GM18858 (cell line): ENCODE measurements around the gene TAS1R1.

Experiments
- ATAC-seq: cut with Tn5 transposase; IDR thresholded peaks from one replicate; pipeline ENCODE4 v1.9.1; 2021; ENCODE audit not compliant: unreplicated experiment

Gene TAS1R1

DNA sequence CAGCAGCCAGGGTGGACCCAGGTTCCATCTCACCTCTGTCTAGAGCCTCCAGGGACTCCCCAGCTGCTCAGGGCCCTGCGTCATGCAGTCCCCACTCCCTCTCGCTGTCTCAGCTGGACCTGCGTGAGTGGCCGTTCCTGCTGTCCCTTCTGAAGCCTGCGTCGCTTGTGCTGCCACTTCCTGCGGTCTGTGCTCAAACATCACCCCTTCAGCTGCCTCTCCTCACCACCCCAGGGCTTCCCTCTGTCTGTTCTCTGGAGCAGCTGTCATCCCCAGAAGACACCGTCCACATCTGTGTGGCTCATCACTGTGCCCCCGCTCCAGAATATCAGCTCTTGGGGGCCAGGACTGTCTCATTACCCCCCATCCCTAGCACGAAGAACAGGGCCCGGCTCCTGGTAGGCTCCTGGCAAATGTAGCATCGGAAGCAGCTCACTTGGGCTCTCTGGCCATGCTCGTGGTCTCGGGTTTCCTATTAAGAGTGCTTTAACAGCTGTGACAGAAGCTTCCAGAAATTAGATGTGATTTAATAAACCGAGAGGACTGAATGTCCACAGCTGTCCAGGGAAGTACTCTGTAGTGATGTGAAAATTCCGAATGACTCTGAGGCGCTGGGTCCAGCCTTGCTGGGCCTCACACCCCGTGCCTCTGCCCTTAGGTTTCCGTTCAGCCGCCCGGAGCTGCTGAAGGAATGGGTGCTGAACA, 72.9 kb downstream of the TAS1R1 start:
- no peak for ATAC-seq

DNA sequence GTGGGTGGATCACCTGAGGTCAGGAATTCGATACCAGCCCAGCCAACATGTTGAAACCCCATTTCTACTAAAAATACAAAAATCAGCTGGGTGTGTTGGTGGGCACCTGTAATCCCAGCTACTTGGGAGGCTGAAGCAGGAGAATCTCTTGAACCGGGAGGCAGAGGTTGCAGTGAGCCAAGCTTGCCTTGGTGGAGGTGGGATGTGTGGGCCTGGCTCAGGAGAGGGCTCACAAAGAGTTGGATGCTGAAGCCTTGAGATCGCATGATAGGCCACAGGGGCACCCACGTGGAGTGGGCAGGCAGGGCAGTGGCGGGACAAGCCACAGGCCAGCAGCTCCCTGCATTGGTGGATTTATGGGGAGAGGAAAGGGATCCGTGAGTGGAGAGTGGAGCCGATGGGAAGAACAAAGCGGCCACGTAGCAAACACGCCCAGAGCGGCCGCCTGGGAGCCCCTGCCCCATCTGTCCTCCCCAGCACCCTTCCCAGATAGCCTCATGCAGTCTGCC, 73.9 kb downstream of the TAS1R1 start:
- ATAC-seq: no peak
